CD14-positive monocyte (primary cell): Measurements from ENCODE around the gene SPOP. TPM values are rescaled to one million over a fixed set of nuclear protein-coding genes. Genes with fewer than 3 reads are reported as not detected.

Source experiments
- DNase-seq, 3 donors: peaks; one replicate each; pipeline ENCODE4 v3.0.0-alpha.2; 2011 to 2022
- H2AFZ ChIP-seq: 2 replicates; pipeline ENCODE4 v1.6.0; 2012; ENCODE audit warnings: mild to moderate bottlenecking, low read depth, low read length, inconsistent platforms; ENCODE audit not compliant: insufficient read depth, poor library complexity, severe bottlenecking
- H3K27ac ChIP-seq, 2 donors: 1 replicate in 1 of 2; 2 replicates in 1 of 2; pipeline ENCODE4 v1.5.1; 2012 to 2013; ENCODE audit warnings: low read length in 2 of 2, control low read depth in 1 of 2, inconsistent platforms in 1 of 2, low read depth in 1 of 2, mild to moderate bottlenecking in 1 of 2
- H3K27me3 ChIP-seq, 2 donors: one replicate each; pipeline versions ENCODE4 v1.6.0 to v1.6.1; 2011 to 2013; ENCODE audit warnings: low read length in 2 of 2; ENCODE audit not compliant: control insufficient read depth in 2 of 2, insufficient read depth in 2 of 2
- H3K36me3 ChIP-seq, 2 donors: replicated peaks in 1 of 2; 1 replicate in 1 of 2; 2 replicates in 1 of 2; pipeline versions ENCODE4 v1.5.1 to v1.6.1; 2012 to 2013; ENCODE audit warnings: low read length in 2 of 2, control low read depth in 1 of 2, inconsistent platforms in 1 of 2, mild to moderate bottlenecking in 1 of 2; ENCODE audit not compliant: insufficient read depth in 2 of 2, control insufficient read depth in 1 of 2
- H3K4me1 ChIP-seq, 2 donors: 1 replicate in 1 of 2; 2 replicates in 1 of 2; pipeline versions ENCODE4 v1.5.1 to v1.6.1; 2012 to 2013; ENCODE audit warnings: low read length in 2 of 2, control low read depth in 1 of 2, inconsistent platforms in 1 of 2, mild to moderate bottlenecking in 1 of 2, moderate library complexity in 1 of 2; ENCODE audit not compliant: insufficient read depth in 2 of 2, control insufficient read depth in 1 of 2
- H3K4me2 ChIP-seq: replicated peaks from 2 replicates; pipeline ENCODE3; 2012; ENCODE audit warnings: low read length, moderate library complexity, mild to moderate bottlenecking; ENCODE audit not compliant: poor library complexity, severe bottlenecking; ENCODE audit errors: extremely low read depth
- H3K4me3 ChIP-seq, 3 experiments: fragments of 200-600 bp in 1 of 3; sonication (generic) in 1 of 3; replicated peaks in 1 of 3; 1 replicate in 2 of 3; 2 replicates in 1 of 3; pipeline ENCODE4 v1.5.1; 2011 to 2013; ENCODE audit warnings: low read length in 3 of 3, mild to moderate bottlenecking in 3 of 3, control low read depth in 2 of 3, low read depth in 2 of 3, inconsistent platforms in 1 of 3, moderate library complexity in 1 of 3
- H3K79me2 ChIP-seq: 2 replicates; pipeline ENCODE4 v1.6.0; 2012; ENCODE audit warnings: mild to moderate bottlenecking, control low read depth, inconsistent platforms, low read length, moderate library complexity; ENCODE audit not compliant: insufficient read depth
- H3K9ac ChIP-seq: 2 replicates; pipeline ENCODE4 v1.6.0; 2017; ENCODE audit warnings: low read length, mild to moderate bottlenecking; ENCODE audit not compliant: insufficient read depth, poor library complexity, severe bottlenecking
- H3K9me3 ChIP-seq, 2 donors: replicated peaks in 1 of 2; 1 replicate in 1 of 2; 2 replicates in 1 of 2; pipeline versions ENCODE4 v1.5.1 to v1.6.1; 2012 to 2013; ENCODE audit warnings: low read length in 2 of 2, control low read depth in 1 of 2; ENCODE audit not compliant: control insufficient read depth in 1 of 2, insufficient read depth in 1 of 2
- H4K20me1 ChIP-seq: 2 replicates; pipeline ENCODE4 v1.6.0; 2012; ENCODE audit warnings: mild to moderate bottlenecking, low read length, control low read depth, moderate library complexity; ENCODE audit not compliant: insufficient read depth
- H3K27ac Mint-ChIP-seq, 7 donors: one replicate each; pipeline ENCODE4 v1.8.0; 2020; ENCODE audit warnings: mild to moderate bottlenecking in 7 of 7, mixed read lengths in 7 of 7, moderate library complexity in 6 of 7, inconsistent platforms in 2 of 7
- H3K27me3 Mint-ChIP-seq, 3 donors: one replicate each; pipeline ENCODE4 v1.8.0; 2021 to 2022; ENCODE audit warnings: low read depth in 3 of 3, mild to moderate bottlenecking in 3 of 3, mixed read lengths in 3 of 3, moderate library complexity in 3 of 3, inconsistent platforms in 1 of 3
- H3K36me3 Mint-ChIP-seq, 2 donors: one replicate each; pipeline ENCODE4 v1.8.0; 2020; ENCODE audit warnings: mixed read lengths in 2 of 2, inconsistent platforms in 1 of 2, mild to moderate bottlenecking in 1 of 2
- H3K4me1 Mint-ChIP-seq: one replicate; pipeline ENCODE4 v1.8.0; 2020; ENCODE audit warnings: mild to moderate bottlenecking, mixed read lengths
- H3K4me3 Mint-ChIP-seq, 2 donors: one replicate each; pipeline ENCODE4 v1.8.0; 2020; ENCODE audit warnings: mild to moderate bottlenecking in 2 of 2, mixed read lengths in 2 of 2, moderate library complexity in 1 of 2
- H3K9me3 Mint-ChIP-seq, 7 donors: one replicate each; pipeline ENCODE4 v1.8.0; 2020 to 2022; ENCODE audit warnings: mixed read lengths in 7 of 7, mild to moderate bottlenecking in 6 of 7, moderate library complexity in 6 of 7, inconsistent platforms in 2 of 7
- CTCF ChIP-seq: fragments of 200-600 bp; IDR thresholded peaks from one replicate; pipeline ENCODE4 v1.8.0; 2022; ENCODE audit warnings: antibody characterized with exemption, mild to moderate bottlenecking
- WGBS: methylation state at CpG from one replicate; pipeline ENCODE4 v1.1.5; 2013; ENCODE audit warnings: missing lambda C conversion rate; ENCODE audit not compliant: insufficient coverage; 5-methylcytosine and 5-hydroxymethylcytosine counted together
- intact Hi-C, 2 donors: fragments of 100-400 bp; cut with micrococcal nuclease; formaldehyde crosslinking; loops; one replicate each; pipeline versions ENCODE4 v1.15.0 to v1.15.1; 2023
- polyA plus RNA-seq, 3 donors: library from polyadenylated mRNA; depleted of rRNA in 1 of 3; unstranded in 2 of 3; stranded (reverse) in 1 of 3; fragments of 300-500 nt in 2 of 3; fragments of >200 nt in 1 of 3; fragmentation: Illumina TruSeq in 2 of 3; gene quantifications; 1 replicate in 2 of 3; 2 replicates in 1 of 3; pipeline ENCODE4 v1.2.3, GENCODE V29; 2012 to 2021

The SPOP gene
- polyA plus RNA-seq, 3 donors = 41.3 to 65.5 (median 63.2) TPM

- Mint-ChIP-seq H3K36me3 (no peaks in the 10 kb centered on the region), H3K27me3 (peaks cover 1 to 5% (median 2%) of the 10 kb centered on the region in 3 donors), H3K27ac (peak overlapping the region; percentile 82 to 90 (median 87)), H3K4me1 (peaks cover 30% of the 10 kb centered on the region), H3K4me3 (peak overlapping the region; percentile 75 to 78), H3K9me3 (no peaks in the 10 kb centered on the region)
- intact Hi-C loops = no loop called here
- Histone ChIP-seq H3K9me3 (no peaks in the 10 kb centered on the region), H3K4me1 (peaks cover 32% of the 10 kb centered on the region in 2 donors), H3K79me2 (no peaks in the 10 kb centered on the region), H3K36me3 (no peaks in the 10 kb centered on the region), H3K27me3 (no peaks in the 10 kb centered on the region), H3K4me2 (peak overlapping the region; percentile 64), H3K4me3 (peak overlapping the region; percentile 4 to 60 (median 4)), H3K27ac (peak overlapping the region; percentile 57 to 68), H4K20me1 (no peaks in the 10 kb centered on the region), H2AFZ (peak overlapping the region; percentile 72), H3K9ac (no peak overlapping the region)
- TF ChIP-seq CTCF = no peak
- WGBS = 30% methylated on average over 7 of the region's 10 CpGs
- DNase-seq = peak in 2 of 3 donors; percentile 39 to 50
Measured at GRCh38 chr17:49687878-49688491, 10.1 kb upstream of the SPOP start.

- peaks cover 8% of the 10 kb centered on the region for H3K79me2 ChIP-seq
- intact Hi-C loops = no loop called here
- peak overlapping the region in 1 of 3 experiments; percentile 27 for H3K4me3 ChIP-seq
- no peak for TF ChIP-seq CTCF
- no peaks in the 10 kb centered on the region for H3K9me3 Mint-ChIP-seq
- DNase-seq = peak in 2 of 3 donors; percentile 35 to 45
- WGBS = 100% methylated on average over 3 of the region's 9 CpGs
- peaks cover 0 to 4% (median 0%) of the 10 kb centered on the region in 3 donors for H3K27me3 Mint-ChIP-seq
- H3K4me1 Mint-ChIP-seq = peaks cover 28% of the 10 kb centered on the region
- H2AFZ ChIP-seq = peak overlapping the region; percentile 59
- H3K4me1 ChIP-seq = peaks cover 29 to 34% of the 10 kb centered on the region in 2 donors
- H3K27me3 ChIP-seq = no peaks in the 10 kb centered on the region
- H3K9ac ChIP-seq = peak overlapping the region; percentile 32
- no peaks in the 10 kb centered on the region for H3K36me3 ChIP-seq
- no peaks in the 10 kb centered on the region for H3K36me3 Mint-ChIP-seq
- no peaks in the 10 kb centered on the region for H4K20me1 ChIP-seq
- peak overlapping the region; percentile 41 for H3K4me2 ChIP-seq
- H3K27ac Mint-ChIP-seq = peak overlapping the region; percentile 29 to 83 (median 67)
- H3K9me3 ChIP-seq = no peaks in the 10 kb centered on the region
- peak overlapping the region in 1 of 2 donors; percentile 46 for H3K4me3 Mint-ChIP-seq
- H3K27ac ChIP-seq = peak overlapping the region; percentile 15 to 69
Measured at GRCh38 chr17:49681106-49681979, 3.4 kb upstream of the SPOP start.
